COLO668 (cell line): Measurements from ENCODE around the gene TENM4.
"Not testable (repeated sequence)": the region's sequence is repeated elsewhere in the genome, so short reads cannot be mapped to it uniquely, and the experiment has no call there.

ENCODE experiments used
- DNase-seq: peaks from one replicate; lab custom pipeline; 2025; ENCODE audit not compliant: unreplicated experiment; lab: John Stamatoyannopoulos, UW

The TENM4 gene

GRCh38 chr11:78922859-78923625, 517.8 kb downstream of the TENM4 start:
- DNase-seq = no peak

- DNase-seq = no peak
Measured at GRCh38 chr11:78921509-78921908, 519.3 kb downstream of the TENM4 start.

GRCh38 chr11:78920329-78920728, 520.5 kb downstream of the TENM4 start:
- no peak for DNase-seq

DNA sequence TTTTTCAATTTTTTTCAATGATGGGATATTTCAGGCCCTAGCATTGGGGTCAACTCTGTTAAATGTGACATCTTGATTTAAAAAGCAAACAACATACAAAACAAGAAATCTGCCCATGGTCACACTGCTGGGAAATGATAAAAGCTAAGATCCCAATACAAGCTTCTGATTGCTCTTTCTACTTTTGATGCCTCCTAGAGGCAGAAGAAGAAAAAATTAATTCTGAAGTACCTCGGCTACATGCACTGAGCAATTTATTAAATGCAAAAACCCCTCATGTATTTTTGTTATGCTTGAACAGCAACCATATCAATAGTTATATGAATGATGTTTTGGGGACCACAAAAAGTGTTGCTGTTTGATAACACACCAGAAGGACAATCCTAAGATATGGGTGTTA, 524.1 kb downstream of the TENM4 start:
- DNase-seq = no peak

GRCh38 chr11:78914503-78914902, 526.3 kb downstream of the TENM4 start:
- DNase-seq = no peak

GRCh38 chr11:78912778-78913177, 528.1 kb downstream of the TENM4 start:
- no peak for DNase-seq

GRCh38 chr11:78910322-78910721, 530.5 kb downstream of the TENM4 start:
- DNase-seq = no peak

GRCh38 chr11:78909386-78909785, 531.4 kb downstream of the TENM4 start:
- DNase-seq = no peak

DNA sequence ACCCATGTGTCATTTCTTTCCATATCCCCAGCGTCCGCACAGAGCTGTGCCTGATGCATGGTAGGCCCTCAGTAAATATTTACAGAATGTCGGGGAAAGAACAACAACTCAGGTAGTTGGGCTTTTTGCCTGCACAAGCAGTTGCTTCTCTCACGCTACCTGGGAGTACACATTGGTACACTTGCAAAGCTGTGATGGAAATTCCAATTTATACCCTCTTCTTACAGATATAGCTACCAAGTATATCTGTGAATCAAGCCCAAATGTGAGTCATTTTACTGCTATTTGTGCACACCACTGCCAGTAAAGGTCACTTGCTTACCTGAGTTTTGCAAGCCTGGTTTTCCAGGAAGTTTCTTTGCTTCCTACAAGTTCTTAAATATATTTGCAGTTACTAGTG, 533.2 kb downstream of the TENM4 start:
- DNase-seq = peak; percentile 33

GRCh38 chr11:78906566-78906965, 534.3 kb downstream of the TENM4 start:
- no peak for DNase-seq

DNA sequence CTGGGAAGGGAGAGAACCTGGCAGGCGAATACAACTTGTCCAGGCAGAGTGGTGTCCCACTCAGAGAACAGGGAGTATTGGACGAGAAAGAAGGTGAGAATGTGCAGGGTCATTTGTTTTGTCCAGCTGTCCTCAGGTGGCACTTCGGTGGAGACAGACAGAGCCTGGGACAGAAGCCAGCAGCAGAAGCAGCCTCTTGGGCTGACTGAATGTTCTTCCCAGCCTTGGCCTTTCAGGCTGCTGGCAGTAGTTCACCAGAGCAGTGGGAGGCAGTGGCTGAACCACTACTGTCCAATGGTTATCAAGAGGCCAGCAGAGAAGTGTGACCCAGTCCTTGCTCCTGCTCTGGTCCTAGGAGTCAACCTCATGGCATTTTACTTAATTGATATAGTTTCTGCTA, 535.1 kb downstream of the TENM4 start:
- no peak for DNase-seq

DNA sequence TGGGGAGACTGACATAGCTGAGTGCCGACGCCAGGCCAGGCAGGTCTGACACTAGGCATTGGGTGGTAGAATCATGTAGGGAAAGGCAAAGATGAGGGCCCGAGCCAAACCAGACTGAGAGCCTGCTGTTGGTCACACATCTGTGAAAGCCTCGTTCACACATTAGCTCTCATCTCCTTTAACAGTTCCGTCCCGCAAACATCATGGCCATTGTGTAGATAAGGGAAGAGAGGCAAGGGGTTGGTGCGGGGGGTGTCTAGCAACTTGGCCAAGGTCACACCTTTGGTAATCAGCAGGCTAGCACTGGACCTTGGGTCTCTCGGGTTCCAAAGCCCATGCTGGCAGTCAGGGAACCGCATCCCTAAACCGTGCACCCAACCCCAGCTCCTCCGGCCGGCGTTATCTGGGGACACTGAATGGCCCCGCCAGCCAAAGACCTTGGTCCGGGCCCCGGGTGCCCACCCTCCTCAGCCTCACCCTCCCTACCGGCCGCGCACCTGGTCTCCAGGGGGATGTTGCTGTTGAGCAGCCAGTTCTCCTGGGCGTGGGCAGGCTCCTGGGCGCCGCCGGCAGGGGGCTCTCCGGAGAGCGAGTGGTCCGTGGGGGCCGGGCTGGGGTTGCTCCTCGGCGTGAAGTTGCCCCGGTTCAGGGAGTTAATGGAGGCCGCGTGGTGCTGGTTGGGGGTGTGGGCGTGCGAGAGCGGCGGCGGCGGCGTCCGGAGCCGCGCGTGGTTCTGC, 537.9 kb downstream of the TENM4 start:
- DNase-seq = no peak

DNA sequence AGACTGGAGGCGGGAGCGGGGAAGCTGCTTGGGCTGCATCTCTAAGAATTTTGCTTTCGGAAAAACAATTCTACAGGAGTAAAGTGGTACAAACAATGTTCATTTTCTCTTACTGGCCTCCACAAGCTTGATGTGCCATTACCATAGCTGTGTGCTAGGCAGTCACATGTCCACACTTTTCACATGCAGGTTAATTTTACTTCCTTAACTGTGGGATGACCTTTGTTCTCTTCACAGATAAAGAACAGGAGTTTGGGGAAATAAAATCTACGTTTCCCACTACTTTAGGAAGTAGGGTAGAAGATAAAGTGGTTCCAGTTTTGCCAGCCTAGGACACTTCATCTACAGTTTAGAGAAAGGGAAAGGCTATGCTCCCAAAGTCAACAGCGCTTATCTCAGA, 539.0 kb downstream of the TENM4 start:
- no peak for DNase-seq

DNA sequence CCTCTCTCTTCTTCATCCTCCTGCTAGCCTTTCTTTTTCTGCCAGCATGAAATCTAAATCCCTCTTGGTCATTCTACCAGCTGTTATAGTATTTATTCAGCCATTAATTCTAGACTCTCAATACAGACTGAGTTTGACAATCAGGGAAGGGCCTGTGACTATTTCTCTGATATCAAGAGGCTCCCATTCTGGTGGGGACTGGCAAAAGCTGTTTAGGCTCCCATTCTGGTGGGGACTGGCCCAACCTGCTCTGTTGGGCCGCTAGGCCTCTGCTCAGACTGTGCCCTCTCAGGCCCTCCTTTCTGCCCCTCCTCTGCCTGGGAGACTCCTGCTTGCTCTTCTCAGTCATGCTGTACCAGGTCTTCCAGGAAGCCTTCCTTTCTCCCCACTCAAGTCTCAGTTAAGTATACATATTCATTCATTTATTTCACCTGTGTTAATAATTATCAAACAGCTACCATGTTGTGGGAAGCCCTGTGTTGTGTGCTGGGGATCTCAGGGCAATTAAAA, 542.5 kb downstream of the TENM4 start:
- DNase-seq = no peak

- DNase-seq = no peak
Measured at GRCh38 chr11:78893996-78894395, 546.8 kb downstream of the TENM4 start.

DNA sequence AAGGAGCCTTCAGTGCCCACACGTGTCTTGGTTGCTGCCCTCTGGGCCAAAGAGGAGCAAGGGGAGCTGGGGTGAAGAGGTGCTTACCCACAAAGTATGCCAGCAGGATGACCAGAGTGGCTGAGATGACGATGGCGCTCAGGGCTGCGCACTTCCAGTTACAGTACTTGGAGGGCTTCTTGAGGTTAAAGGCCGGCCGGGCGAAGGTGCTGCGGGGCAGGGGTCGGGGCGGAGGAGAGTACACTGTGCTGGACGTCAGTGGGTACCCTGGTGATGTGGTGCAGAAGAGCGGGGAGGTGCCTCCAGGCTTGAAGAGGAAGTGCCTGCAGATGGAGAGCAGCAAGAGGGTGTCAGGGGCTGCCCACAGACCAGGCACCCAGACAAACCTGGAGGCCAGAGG, 551.1 kb downstream of the TENM4 start:
- DNase-seq = no peak

- DNase-seq = no peak
Measured at GRCh38 chr11:78886616-78887015, 554.2 kb downstream of the TENM4 start.

DNA sequence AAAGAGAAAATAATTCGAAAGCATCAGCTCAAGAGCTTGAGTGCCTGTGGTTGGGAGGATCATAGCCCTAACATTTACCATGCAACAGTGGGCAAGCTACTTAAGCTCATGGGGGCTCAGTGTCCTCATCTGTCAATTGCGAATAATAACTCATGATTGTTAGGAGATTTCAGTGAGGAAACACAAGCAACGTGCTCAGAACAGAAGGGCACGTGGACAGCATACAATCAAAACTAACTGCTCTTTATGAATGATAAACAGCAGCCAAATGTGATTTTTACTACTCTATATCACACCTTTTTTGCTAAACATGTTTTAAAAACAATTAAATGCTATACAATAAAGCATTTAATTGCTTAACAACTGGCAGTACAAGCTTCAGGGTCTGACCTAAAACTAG, 556.1 kb downstream of the TENM4 start:
- DNase-seq = no peak

GRCh38 chr11:78883506-78883905, 557.3 kb downstream of the TENM4 start:
- DNase-seq = no peak

- DNase-seq = not testable (repeated sequence)
Measured at GRCh38 chr11:78879094-78879980, 561.5 kb downstream of the TENM4 start.

DNA sequence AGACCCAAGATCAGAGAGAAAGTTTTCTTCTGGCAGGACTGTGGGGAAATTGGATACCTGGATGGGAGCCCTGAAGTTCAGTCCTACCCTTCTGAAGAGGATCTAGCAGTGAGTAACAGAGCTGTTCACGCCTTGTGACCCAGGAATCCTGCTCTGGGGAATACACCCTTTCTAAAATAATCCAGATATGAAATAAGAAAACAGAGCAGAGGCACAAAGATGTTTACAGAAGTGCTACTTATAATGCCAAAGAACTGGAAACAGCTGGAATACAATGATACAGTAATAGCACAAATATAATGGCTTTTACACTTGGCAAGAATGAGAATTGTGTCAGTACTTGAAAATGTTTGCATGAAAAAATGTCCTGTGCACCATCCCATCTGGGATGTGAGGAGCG, 562.2 kb downstream of the TENM4 start:
- no peak for DNase-seq
